HG03103 (cell line): Measurements from ENCODE around the gene TRIM38.
"Not testable (repeated sequence)": the region's sequence is repeated elsewhere in the genome, so short reads cannot be mapped to it uniquely, and the experiment has no call there.

Experiments used
- ATAC-seq: cut with Tn5 transposase; IDR thresholded peaks from one replicate; pipeline ENCODE4 v1.9.1; 2021; ENCODE audit warnings: low read depth; ENCODE audit not compliant: unreplicated experiment

The TRIM38 gene

GRCh38 chr6:25939593-25939992 lies 23.0 kb upstream of the TRIM38 start:
- no peak for ATAC-seq

- no peak for ATAC-seq
Observed at GRCh38 chr6:25942561-25943147, 19.9 kb upstream of the TRIM38 start.

DNA sequence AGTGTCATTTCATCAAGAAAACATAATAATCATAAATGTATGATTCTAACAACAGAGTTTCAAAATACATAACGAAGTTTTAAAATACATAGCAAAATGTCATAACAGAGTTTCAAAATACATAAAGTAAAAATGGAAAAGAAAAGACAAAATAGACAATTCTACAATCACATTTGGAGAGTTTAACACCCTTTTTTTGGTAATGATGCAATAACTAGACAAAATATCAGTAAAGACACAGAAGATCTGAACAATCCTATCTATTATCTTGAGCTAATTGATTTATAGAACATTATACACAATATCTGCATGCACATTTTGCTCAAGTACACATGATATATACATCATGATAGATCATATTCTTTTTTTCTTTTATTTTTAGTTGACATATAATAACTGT lies 18.7 kb upstream of the TRIM38 start:
- no peak for ATAC-seq

GRCh38 chr6:25944688-25945574 lies 17.7 kb upstream of the TRIM38 start:
- ATAC-seq, result peak; percentile 63

- ATAC-seq, result not testable (repeated sequence)
Observed at GRCh38 chr6:25945738-25946137, 16.9 kb upstream of the TRIM38 start.

DNA sequence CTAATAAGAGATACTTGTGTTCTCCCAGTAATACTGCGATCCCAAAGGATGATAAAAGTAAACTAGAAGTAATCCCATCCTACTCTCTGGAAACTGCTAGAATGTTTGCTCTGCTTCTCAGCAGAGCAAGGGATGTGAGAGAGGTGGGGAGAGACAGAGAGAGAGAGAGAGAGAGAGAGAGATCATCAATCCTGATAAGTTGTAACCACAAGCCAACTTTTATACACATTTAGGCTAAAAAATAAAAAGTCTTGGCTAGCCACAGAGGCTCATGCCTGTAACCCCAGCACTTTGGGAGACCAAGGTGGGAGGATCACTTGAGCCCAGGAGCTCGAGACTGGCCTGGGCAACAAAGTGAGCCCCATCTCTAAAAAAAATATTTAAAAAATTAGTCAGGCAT lies 16.0 kb upstream of the TRIM38 start:
- no peak for ATAC-seq

DNA sequence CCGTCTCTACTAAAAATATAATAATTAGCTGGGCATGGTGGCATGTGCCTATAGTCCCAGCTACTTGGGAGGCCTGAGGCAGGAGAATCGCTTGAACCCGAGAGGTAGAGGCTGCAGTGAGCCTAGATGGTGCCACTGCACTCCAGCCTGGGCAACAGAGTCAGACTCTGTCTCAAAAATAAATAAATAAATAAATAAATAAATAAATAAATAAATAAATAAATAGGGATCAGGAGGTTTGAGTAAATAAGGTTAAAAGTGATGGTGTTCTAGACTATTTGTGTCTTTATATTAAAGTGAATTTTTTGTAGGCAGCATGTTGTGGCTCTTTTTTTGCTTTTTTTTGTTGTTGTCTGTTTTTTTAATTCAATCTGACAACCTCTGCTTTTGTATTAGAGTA lies 15.1 kb upstream of the TRIM38 start:
- ATAC-seq, result not testable (repeated sequence)

DNA sequence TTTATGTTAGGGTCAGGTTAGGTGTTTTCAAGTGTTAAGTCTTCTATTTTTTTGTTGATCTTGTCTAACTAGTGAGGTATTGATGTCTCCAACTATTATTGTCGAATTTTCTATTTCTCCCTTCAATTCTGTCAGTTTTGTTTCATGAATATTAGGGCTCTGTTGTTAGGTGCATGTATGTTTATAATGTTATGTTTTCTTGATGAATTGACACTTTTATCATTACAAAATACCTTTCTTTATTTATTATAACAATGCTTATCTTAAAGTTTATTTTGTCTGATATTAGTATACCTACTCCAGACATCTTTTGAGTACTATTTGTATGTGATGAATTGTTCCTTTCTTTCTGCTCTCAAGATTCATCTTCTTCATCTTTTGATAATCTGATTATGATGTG lies 12.9 kb upstream of the TRIM38 start:
- ATAC-seq, result no peak

DNA sequence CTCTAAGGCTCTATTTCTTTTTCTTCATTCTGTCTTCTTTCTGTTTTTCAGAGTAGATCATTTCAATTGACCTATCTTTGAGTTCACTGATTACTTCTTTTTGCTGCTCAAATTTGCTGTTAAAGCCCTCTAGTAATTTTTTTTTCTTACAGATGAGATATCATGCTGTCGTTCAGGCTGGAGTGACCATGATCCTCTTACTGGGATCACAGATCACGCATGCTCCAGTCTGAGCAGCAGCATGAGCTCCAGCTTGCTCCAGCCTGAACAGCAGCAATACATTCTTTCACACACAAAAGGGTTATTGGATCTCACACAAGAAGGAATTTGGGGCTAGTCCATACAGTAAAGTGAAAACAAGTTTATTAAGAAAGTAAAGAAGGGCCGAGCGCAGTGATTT lies 12.3 kb upstream of the TRIM38 start:
- ATAC-seq, result no peak

GRCh38 chr6:25951296-25952032 lies 11.1 kb upstream of the TRIM38 start:
- ATAC-seq, result no peak

GRCh38 chr6:25952535-25952934 lies 10.1 kb upstream of the TRIM38 start:
- ATAC-seq, result no peak

- ATAC-seq, result no peak
Observed at GRCh38 chr6:25953733-25954132, 8.9 kb upstream of the TRIM38 start.

- no peak for ATAC-seq
Observed at GRCh38 chr6:25954756-25955155, 7.8 kb upstream of the TRIM38 start.

DNA sequence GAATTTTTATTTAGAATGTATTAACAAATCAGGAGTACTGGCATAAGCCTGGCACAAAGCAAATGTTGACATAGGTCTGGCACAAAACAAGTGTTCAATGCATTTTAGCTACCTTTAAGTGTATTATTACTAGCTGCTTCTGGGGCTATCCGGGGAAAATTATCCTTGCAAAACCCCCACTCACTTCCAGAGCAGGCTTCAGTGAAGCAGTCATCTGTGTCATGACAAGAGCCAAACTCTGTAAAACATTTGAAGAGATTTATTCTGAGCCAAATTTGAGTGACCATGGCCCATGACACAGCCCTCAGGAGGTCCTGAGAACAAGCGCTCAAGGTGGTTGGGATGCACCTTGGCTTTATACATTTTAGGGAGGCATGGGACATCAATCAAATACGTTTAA lies 6.4 kb upstream of the TRIM38 start:
- ATAC-seq, result no peak

DNA sequence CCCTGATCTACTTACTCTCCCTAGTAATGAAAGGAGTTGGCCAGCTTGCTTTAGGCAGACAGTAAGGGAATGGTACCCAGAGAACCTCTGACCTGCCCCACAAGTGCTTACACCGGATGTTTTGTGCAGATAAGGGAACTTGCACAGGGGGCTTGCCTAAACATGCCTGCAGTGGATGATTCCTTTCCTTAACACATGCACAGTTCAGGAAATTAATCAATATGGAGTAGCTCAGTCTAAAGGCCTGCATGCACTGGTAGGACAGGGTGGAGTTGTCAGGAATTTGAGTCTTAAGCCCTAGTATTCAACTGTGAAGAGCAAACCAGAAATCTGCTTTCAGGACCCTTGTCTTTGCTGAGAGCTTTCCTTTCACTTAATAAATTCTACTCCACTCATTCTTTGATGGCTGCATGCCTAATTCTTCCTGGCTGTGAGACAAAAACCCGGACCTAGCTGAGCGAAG lies 3.9 kb upstream of the TRIM38 start:
- no peak for ATAC-seq

DNA sequence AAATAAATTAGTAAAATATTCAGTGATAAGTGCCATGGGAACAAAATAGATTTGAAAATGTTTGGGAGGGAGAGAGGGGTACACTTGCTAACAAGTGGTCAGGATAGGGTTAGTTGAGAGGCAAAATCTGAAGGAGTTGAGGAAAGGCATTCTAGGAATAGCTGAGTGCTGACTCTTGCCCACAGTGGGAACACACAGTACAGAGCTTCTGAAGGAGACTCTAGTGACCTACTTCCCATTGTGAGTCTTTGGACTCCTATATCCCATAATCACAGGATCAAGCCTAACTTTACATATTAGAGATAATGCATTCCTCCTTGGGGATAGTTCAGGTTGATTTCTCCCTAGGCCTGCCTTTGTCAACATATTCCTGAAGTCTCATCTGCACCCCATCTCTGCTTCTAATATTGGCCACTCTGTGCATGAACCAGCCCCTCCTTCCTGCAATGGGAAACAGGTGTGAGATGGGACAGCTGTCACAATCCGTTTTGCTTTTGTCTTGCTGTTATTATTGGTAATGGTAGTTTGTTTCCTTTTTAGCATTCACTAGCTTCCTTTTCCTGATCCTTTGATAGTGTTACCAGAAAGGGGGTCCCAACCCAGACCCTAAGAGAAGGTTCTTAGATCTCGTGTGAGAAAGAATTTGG lies 2.6 kb upstream of the TRIM38 start:
- ATAC-seq, result no peak

DNA sequence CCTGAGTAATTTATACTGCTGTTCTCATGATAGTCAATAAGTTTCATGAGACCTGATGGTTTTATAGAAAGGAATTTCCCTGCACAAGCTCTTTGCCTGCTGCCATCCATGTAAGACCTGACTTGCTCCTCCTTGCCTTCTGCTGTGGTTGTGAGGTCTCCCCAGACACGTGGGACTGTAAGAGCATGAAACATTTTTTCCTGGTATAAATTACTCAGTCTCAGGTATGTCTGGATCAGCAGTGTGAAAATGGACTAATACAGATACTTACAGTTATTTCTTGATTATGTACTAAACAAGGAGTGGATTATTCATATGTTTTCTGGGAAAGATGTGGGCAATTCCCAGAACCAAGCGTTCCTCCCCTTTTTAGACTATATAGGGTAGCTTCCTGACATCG lies 1.9 kb upstream of the TRIM38 start:
- no peak for ATAC-seq

DNA sequence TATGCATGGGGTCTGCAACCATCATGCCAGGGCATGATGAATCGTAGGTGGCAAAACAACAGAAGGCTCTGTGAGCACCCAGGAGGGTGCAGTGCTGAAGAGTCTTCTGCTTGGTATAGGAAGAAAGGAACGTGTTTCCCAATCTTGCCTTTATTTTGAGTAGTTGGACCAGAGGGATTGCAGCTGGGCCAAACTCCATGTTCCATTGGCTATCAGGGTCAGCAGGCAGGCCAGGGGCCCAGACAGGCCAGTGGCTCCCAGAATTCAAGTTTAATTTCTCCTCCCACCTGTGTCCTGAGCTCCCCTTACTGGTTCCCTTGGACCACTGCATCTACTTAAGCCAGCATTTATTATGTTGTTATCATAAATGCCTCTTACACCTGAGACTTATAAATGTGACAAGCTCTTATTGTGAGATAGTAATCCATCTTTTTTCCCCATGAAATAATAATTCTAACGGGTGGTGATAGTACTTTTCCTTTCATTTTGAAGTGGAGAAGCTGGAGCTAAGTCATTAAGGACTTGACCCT lies 918 bp upstream of the TRIM38 start:
- ATAC-seq, result no peak

DNA sequence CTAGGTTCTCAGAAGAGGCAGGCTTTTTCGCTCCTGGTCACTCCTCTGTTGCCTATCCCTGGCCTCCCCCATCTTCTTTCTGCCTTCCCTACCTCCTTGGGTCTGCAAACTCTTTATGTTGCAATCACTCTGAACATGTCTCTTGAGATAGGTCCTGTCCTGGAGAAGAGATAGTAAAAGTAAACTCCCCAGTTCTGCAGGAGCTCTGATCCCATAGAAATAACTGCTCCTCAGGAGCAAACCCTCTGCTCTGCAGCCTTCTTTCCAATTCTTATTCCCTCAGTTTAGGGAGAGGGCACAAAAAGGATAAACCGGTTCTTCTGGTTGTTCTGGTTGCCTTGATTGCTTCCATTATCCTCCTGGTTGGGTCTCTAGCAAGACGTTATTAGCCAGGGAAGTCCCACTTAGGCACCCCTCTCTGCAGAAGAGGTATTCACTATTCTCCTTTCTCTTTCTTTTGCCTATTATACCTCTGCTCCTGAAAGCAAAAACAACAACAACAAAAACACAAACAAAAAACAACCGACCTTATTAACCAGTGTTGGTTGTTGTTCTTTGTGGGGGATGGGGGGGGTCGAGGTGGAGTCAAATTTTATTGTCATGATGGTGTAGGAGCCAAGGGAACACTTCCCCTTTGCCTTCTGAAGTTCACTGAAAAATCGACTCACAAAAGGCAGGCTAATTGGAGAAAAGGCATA lies 973 bp downstream of the TRIM38 start:
- no peak for ATAC-seq

DNA sequence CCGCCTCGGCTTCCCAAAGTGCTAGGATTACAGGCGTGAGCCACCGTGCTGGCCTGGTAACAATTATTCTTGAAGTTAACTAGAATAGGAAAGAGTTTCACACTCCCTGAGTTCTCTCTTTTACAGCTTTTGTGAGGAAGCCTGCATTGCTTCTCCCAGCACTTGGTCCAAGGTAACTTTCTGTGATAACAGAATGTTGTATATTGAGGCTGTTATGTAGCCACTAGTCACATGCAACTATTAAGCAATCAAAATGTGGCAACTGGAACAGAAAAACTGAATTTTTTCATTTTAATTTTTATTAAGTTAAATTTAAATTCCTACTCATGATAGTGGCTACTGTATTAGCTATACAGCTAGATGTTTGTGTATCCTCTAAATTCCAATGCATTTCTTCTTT lies 2.5 kb downstream of the TRIM38 start:
- ATAC-seq, result no peak
